Stimulated activated CD4-positive, alpha-beta T cell treated with anti-CD3 and anti-CD28 coated beads, TNF-alpha, amount 100 ng/mL, for 4 hours (primary cell): ENCODE measurements around the gene STAT5A.
A peak's percentile ranks its signal among the peaks of the same experiment; 100 is the strongest.

Experiments used
- DNase-seq, 3 experiments: peaks; one replicate each; pipeline ENCODE4 v3.0.0-alpha.2; 2020; ENCODE audit warnings: low read depth in 3 of 3

Gene STAT5A

GRCh38 chr17:42268236-42268635 lies 20.1 kb upstream of the STAT5A start:
- DNase-seq: no peak

- DNase-seq: no peak
These were observed 18.1 kb upstream of the STAT5A start for GRCh38 chr17:42270170-42270535.

GRCh38 chr17:42270596-42270995 lies 17.7 kb upstream of the STAT5A start:
- no peak for DNase-seq

- no peak for DNase-seq
These were observed 17.1 kb upstream of the STAT5A start for GRCh38 chr17:42271006-42271778.

DNA sequence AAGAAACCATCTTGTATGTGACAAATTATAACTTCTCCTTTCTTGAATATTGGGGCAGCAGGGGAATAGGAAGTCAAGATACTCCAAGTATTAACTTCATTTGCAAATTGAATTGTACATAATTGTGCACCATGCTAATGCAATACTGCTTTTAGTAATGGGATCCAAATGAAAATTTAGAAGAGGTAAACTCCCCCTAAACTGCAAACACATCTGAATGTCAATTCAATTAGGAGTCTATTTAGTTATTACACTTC lies 16.6 kb upstream of the STAT5A start:
- DNase-seq: no peak

DNA sequence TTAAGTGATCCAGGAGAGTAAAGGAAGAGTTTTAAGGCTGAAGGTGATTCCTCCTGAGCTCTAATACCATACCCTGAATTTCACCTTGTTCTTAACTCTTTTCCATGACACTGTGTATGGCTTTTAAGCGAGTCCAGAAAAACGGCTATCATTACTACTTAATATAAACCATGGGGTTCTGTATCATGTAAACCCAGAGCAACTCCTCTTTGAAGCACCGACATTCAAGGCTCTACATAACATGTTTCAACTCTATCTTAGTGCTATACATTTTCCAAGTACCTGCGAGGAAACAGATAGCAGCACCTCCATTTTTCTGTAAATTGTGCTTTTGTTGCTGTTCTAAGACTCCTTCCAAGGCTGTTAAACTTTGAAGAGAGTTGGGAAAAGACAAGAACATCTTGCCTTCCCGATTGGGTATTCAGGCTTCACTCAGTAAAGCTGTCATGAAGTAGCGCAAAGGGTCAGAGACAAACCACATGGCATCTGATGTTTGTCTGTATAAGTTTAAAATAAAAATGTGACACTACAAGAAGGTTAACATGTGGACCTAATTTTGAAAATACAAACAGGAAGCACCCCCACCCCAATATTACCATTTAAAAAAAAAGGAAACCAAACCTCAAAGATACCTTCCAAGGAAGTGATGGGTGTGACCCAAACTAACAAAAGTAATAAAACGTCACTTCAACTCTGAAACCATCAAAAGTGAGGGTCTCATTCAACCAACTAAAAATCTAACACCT lies 16.0 kb upstream of the STAT5A start:
- DNase-seq: no peak

- no peak for DNase-seq
These were observed 14.6 kb upstream of the STAT5A start for GRCh38 chr17:42273474-42274252.

DNA sequence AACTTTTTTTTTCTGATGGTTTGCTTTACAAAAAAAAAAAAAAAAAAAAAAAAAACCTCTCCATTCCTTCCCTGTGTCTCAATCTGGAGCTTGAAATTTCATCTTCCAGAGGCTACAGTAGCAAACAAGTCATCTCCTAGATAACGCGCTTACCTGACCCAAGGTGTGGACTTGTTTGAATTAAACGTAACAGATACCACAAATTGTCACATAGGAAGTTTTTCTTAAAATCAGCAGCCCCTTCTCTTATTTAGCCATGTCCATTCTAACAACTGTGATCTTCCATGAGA lies 14.1 kb upstream of the STAT5A start:
- DNase-seq: no peak

GRCh38 chr17:42274812-42275526 lies 13.3 kb upstream of the STAT5A start:
- no peak for DNase-seq

GRCh38 chr17:42275527-42276358 lies 12.6 kb upstream of the STAT5A start:
- DNase-seq: peak in 2 of 3 experiments; percentile 33 to 34

- peak; percentile 37 to 61 (median 43) for DNase-seq
These were observed 12.0 kb upstream of the STAT5A start, which contains the start of gene STAT5B for GRCh38 chr17:42276359-42276608. Gene STAT5B, minus strand, starts transcription at chr17:42276391. Its CDS starts 44,264 bp downstream, at chr17:42232127.

DNA sequence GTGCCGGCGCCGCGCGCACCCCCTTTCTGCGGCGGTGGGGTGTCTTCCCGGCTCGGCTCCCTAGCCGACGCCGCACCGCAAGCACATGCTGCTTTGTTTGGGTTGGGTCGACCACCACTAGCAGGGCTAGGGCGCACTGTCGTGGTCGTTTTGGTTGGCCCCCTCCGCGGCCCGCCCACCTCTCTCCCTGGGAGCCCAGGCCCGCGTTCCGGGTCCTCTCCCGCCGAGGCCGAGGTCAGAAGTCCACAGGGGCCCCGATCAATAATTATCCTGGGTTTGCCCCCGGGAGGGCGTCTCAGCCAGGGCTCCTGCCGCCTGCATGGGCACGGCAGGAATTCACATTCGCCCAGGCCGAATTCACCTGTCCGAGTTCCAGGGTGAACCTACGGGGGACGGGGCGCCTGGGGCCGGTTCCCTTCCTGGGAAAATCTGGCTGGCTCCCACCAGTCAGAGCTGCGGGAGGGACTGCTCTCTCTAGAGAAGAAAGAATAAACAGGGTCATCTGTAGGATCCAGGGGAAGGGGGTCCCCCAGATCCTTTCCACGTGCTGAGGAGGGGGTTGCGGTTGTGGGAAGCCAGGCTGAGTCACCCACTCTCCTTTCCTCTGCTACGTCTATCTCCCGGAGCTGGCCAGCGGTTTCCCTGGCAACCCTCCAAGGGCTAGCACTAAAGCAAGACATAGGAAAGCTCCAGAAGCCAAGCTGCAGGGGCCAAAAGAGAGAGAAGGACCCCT lies 11.5 kb upstream of the STAT5A start:
- no peak for DNase-seq

GRCh38 chr17:42277342-42277712 lies 11.0 kb upstream of the STAT5A start:
- no peak for DNase-seq

DNA sequence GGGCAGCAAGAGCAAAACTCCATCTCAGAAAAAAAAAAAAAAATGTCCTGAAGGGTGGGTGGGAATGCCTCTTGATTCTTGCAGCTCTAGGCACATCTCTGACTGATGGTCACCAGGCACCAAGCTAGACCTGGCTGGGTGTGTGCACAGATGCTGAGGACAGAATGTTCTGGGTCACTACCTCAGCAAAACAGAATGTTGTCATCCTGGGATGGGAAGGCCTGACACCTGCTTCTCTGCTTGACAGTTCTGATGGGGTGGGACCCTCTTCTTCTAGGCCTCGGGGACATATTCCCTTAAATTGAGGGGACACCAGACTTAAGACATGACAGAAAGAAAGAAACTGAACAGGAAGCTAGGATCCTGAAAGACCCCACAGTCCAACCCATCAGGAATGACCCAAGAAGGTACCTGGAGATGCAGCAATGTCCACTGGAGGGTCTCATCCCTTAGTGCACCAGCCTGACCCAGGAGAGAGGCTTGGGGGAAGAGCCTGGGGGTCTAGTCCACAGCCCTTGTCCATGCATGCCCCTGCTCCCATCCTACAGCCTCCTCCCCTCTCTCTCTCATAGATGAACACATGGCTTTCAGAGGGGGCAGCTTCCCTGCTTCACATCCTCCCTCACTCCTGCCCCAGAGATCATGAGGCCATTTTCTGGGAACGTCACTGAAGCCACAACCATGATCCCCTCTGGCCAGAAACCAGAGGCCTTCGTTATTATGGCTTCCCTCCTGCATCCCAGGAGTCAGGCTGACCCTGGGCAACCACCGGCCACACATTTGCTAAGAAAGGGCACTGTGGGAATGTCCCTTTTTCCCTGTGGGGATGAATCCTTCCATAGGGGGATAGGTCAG lies 8.3 kb upstream of the STAT5A start:
- no peak for DNase-seq

- no peak for DNase-seq
These were observed 6.7 kb upstream of the STAT5A start for GRCh38 chr17:42281571-42282096.

DNA sequence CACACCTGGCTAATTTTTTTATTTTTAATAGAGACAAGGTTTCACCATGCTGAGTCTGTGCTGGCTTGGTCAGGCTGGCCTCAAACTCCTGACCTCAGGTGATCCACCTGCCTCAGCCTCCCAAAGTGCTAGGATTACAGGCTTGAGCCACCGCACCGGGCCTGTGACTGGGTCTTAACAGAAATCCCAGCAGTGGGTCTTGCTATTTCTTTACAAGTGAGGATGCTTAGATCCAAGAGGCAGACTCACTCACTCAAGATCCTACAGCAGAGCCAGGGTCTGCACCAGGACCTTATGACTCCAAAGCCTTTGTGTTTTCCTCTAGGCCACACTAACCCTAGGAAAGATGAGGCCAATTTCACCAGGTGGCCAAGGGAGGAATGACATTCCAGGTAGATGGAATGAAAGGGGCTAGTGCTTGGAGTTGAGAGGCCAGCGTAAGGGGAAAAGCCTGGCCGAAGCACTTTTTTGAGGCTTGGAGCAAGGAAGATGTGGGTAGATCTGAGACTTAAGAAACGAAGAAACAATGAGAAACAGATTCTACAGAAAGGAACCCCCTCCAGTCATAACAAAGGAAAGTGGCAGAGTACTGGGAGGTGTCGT lies 5.7 kb upstream of the STAT5A start:
- no peak for DNase-seq

GRCh38 chr17:42283241-42284023 lies 4.9 kb upstream of the STAT5A start:
- DNase-seq: no peak

DNA sequence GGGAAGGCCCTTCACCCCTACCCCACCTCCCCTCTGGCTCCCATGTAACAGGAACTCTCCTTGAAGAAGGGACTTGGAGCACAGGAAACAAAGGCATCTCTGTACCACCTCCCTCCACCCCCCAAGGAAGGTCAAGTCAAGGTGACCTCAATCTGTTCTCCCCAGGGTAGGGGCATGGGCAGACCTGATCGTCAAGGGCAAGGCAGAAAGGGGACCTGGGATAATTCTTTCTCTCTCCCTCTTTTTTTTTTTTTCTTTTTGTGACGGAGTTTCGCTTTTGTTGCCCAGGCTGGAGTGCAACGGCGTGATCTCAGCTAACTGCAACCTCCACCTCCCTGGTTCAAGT lies 4.3 kb upstream of the STAT5A start:
- no peak for DNase-seq

DNA sequence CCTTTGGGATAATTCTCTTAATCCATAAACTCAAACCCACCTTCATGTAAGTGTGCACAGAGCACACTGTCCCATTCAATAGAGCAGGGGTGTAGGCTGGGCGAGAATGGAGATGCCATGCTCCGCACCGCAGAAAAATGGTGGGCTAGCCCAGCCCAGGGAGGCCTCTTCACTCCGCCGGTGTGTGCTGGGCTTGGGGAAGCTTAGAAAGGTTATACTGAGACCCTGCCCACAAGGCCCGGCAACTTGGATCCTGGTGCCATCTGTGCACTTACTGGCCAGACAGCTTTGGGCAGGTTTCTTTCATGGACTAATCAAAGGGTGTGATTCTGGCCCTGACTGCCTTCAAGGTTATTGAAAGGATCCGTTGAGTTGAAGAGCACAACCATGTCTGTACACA lies 3.7 kb upstream of the STAT5A start:
- DNase-seq: no peak
